Stimulated activated naive CD8-positive, alpha-beta T cell treated with anti-CD3 and anti-CD28 coated beads, Interleukin-15, amount 100 ng/mL, for 72 hours (primary cell): ENCODE results near the gene NUDT11.
"Not testable (repeated sequence)": the region's sequence is repeated elsewhere in the genome, so short reads cannot be mapped to it uniquely, and the experiment has no call there.

Experiments used
- ATAC-seq: fragments of 150-1000 bp; cut with Tn5 transposase; 2 replicates; pipeline ENCODE4 v1.10.0; 2021; ENCODE audit warnings: mild to moderate bottlenecking, moderate library complexity
- DNase-seq, 2 donors: peaks; one replicate each; pipeline ENCODE4 v3.0.0; 2021 to 2022
- H3K27ac Mint-ChIP-seq, 2 donors: one replicate each; pipeline ENCODE4 v1.8.0; 2022; ENCODE audit warnings: mild to moderate bottlenecking in 2 of 2, mixed read lengths in 2 of 2, moderate library complexity in 2 of 2
- H3K27me3 Mint-ChIP-seq: one replicate; pipeline ENCODE4 v1.8.0; 2022; ENCODE audit warnings: mixed read lengths
- H3K4me1 Mint-ChIP-seq: one replicate; pipeline ENCODE4 v1.8.0; 2022; ENCODE audit warnings: mild to moderate bottlenecking, mixed read lengths
- H3K4me3 Mint-ChIP-seq, 2 donors: one replicate each; pipeline ENCODE4 v1.8.0; 2022; ENCODE audit warnings: mild to moderate bottlenecking in 2 of 2, mixed read lengths in 2 of 2, moderate library complexity in 1 of 2
- H3K9me3 Mint-ChIP-seq, 2 donors: one replicate each; pipeline ENCODE4 v1.8.0; 2022; ENCODE audit warnings: mixed read lengths in 2 of 2

Gene NUDT11

GRCh38 chrX:51496501-51497291, at the start of gene NUDT11:
TSS of gene NUDT11 (minus strand) at chrX:51496592. CDS start at chrX:51496444, 148 bp downstream.
- H3K9me3 Mint-ChIP-seq: no peaks in the 10 kb centered on the region
- H3K27me3 Mint-ChIP-seq: no peaks in the 10 kb centered on the region
- DNase-seq (peak; percentile 38 to 47), ATAC-seq (peak; percentile 82)
- H3K4me3 Mint-ChIP-seq: peak within 1 kb of the TSS; percentile 88 to 91
- peak within 1 kb of the TSS; percentile 33 to 83 for H3K27ac Mint-ChIP-seq
- peaks cover 13% of the 10 kb centered on the region for H3K4me1 Mint-ChIP-seq

GRCh38 chrX:51520393-51520792, 24.0 kb upstream of the NUDT11 start:
- Mint-ChIP-seq H3K4me3 (no peak overlapping the region), H3K4me1 (no peaks in the 10 kb centered on the region), H3K27me3 (no peaks in the 10 kb centered on the region), H3K9me3 (peaks cover 0 to 2% of the 10 kb centered on the region in 2 donors), H3K27ac (no peak overlapping the region)
- DNase-seq (no peak), ATAC-seq (no peak)

- not testable (repeated sequence) for DNase-seq, H3K9me3 Mint-ChIP-seq, H3K27ac Mint-ChIP-seq, ATAC-seq, H3K4me3 Mint-ChIP-seq, H3K27me3 Mint-ChIP-seq, H3K4me1 Mint-ChIP-seq
Measured at GRCh38 chrX:51519131-51519530, 22.7 kb upstream of the NUDT11 start.

GRCh38 chrX:51507551-51507950, 11.2 kb upstream of the NUDT11 start:
- Mint-ChIP-seq H3K4me3 (no peak overlapping the region), H3K4me1 (no peaks in the 10 kb centered on the region), H3K27ac (peak overlapping the region in 1 of 2 donors; percentile 74), H3K9me3 (no peaks in the 10 kb centered on the region), H3K27me3 (no peaks in the 10 kb centered on the region)
- no peak for ATAC-seq
- no peak for DNase-seq

GRCh38 chrX:51495701-51496488, 497 bp downstream of the NUDT11 start:
- DNase-seq (peak; percentile 5 to 10), ATAC-seq (peak; percentile 61)
- Mint-ChIP-seq H3K27ac (peak overlapping the region in 1 of 2 donors; percentile 59), H3K4me1 (peaks cover 13% of the 10 kb centered on the region), H3K4me3 (peak overlapping the region; percentile 88 to 91)
- H3K27me3 Mint-ChIP-seq, H3K9me3 Mint-ChIP-seq: not testable (repeated sequence)

GRCh38 chrX:51494409-51494808, 2.0 kb downstream of the NUDT11 start:
- no peak for ATAC-seq
- no peaks in the 10 kb centered on the region for H3K9me3 Mint-ChIP-seq
- H3K27ac Mint-ChIP-seq: no peak overlapping the region
- peak overlapping the region; percentile 56 to 66 for H3K4me3 Mint-ChIP-seq
- H3K4me1 Mint-ChIP-seq: peaks cover 13% of the 10 kb centered on the region
- H3K27me3 Mint-ChIP-seq: no peaks in the 10 kb centered on the region
- DNase-seq: no peak

- H3K27ac Mint-ChIP-seq: no peak overlapping the region
- H3K4me3 Mint-ChIP-seq: no peak overlapping the region
- no peak for DNase-seq
- H3K4me1 Mint-ChIP-seq: no peaks in the 10 kb centered on the region
- no peak for ATAC-seq
- H3K9me3 Mint-ChIP-seq: no peaks in the 10 kb centered on the region
- H3K27me3 Mint-ChIP-seq: no peaks in the 10 kb centered on the region
Measured at GRCh38 chrX:51487960-51488267, 8.5 kb downstream of the NUDT11 start.

- H3K4me1 Mint-ChIP-seq: no peaks in the 10 kb centered on the region
Measured at GRCh38 chrX:51484616-51485015, 11.8 kb downstream of the NUDT11 start.

GRCh38 chrX:51482411-51482810, 14.0 kb downstream of the NUDT11 start:
- ATAC-seq, H3K9me3 Mint-ChIP-seq, H3K27ac Mint-ChIP-seq, H3K4me3 Mint-ChIP-seq, DNase-seq, H3K27me3 Mint-ChIP-seq, H3K4me1 Mint-ChIP-seq: not testable (repeated sequence)

More at GRCh38 chrX:51484616-51485015, 11.8 kb downstream of the NUDT11 start:
- ATAC-seq (no peak), DNase-seq (no peak)
- H3K9me3 Mint-ChIP-seq: no peaks in the 10 kb centered on the region
- H3K27me3 Mint-ChIP-seq: no peaks in the 10 kb centered on the region
- no peak overlapping the region for H3K4me3 Mint-ChIP-seq
- H3K27ac Mint-ChIP-seq: no peak overlapping the region

- ATAC-seq: no peak
- no peak overlapping the region for H3K4me3 Mint-ChIP-seq
- no peaks in the 10 kb centered on the region for H3K4me1 Mint-ChIP-seq
- H3K27ac Mint-ChIP-seq: no peak overlapping the region
- no peaks in the 10 kb centered on the region for H3K27me3 Mint-ChIP-seq
- no peaks in the 10 kb centered on the region for H3K9me3 Mint-ChIP-seq
- DNase-seq: no peak
Measured at GRCh38 chrX:51476930-51477329, 19.5 kb downstream of the NUDT11 start.

- Mint-ChIP-seq H3K27ac (no peak overlapping the region), H3K27me3 (no peaks in the 10 kb centered on the region), H3K4me1 (no peaks in the 10 kb centered on the region), H3K9me3 (no peaks in the 10 kb centered on the region), H3K4me3 (no peak overlapping the region)
- ATAC-seq (no peak), DNase-seq (no peak)
Measured at GRCh38 chrX:51463322-51463721, 33.1 kb downstream of the NUDT11 start.

GRCh38 chrX:51461053-51462044, 35.0 kb downstream of the NUDT11 start:
- H3K4me1 Mint-ChIP-seq: no peaks in the 10 kb centered on the region
- H3K27ac Mint-ChIP-seq: no peak overlapping the region
- peak in 1 of 2 donors; percentile 1 for DNase-seq
- no peak overlapping the region for H3K4me3 Mint-ChIP-seq
- no peak for ATAC-seq
- no peaks in the 10 kb centered on the region for H3K27me3 Mint-ChIP-seq
- H3K9me3 Mint-ChIP-seq: no peaks in the 10 kb centered on the region

- DNase-seq: peak in 1 of 2 donors; percentile 7
- H3K27ac Mint-ChIP-seq: no peak overlapping the region
Measured at GRCh38 chrX:51459125-51459524, 37.3 kb downstream of the NUDT11 start.

GRCh38 chrX:51456814-51457213, 39.6 kb downstream of the NUDT11 start:
- DNase-seq: no peak
- Mint-ChIP-seq H3K27me3 (no peaks in the 10 kb centered on the region), H3K4me3 (no peak overlapping the region), H3K9me3 (no peaks in the 10 kb centered on the region), H3K4me1 (no peaks in the 10 kb centered on the region), H3K27ac (no peak overlapping the region)
- no peak for ATAC-seq

More at GRCh38 chrX:51459125-51459524, 37.3 kb downstream of the NUDT11 start:
- Mint-ChIP-seq H3K4me3 (no peak overlapping the region), H3K27me3 (no peaks in the 10 kb centered on the region), H3K9me3 (no peaks in the 10 kb centered on the region), H3K4me1 (no peaks in the 10 kb centered on the region)
- ATAC-seq: no peak

- Mint-ChIP-seq H3K4me3 (no peak overlapping the region), H3K9me3 (no peaks in the 10 kb centered on the region), H3K27me3 (no peaks in the 10 kb centered on the region), H3K27ac (no peak overlapping the region), H3K4me1 (no peaks in the 10 kb centered on the region)
- ATAC-seq (no peak), DNase-seq (no peak)
Measured at GRCh38 chrX:51456246-51456645, 40.1 kb downstream of the NUDT11 start.
